A673 (cell line): Measurements from ENCODE around the gene TFCP2.

Source experiments
- CTCF ChIP-seq: fragments of 300-800, 200-600 bp; sonication (generic); conservative IDR thresholded peaks from 2 replicates; pipeline ENCODE4 v1.5.1; 2017; ENCODE audit warnings: low read depth, mild to moderate bottlenecking, antibody characterized with exemption, low read length, moderate library complexity, mixed read lengths
- EZH2 ChIP-seq: fragments of 200-600 bp; sonication (generic); IDR thresholded peaks from 2 replicates; pipeline ENCODE4 v1.6.1; 2017; ENCODE audit warnings: borderline replicate concordance, low read depth, mild to moderate bottlenecking, mixed read lengths, antibody characterized with exemption, low read length; ENCODE audit not compliant: poor library complexity, severe bottlenecking

GRCh38 chr12:51047655-51048540 lies 125.0 kb downstream of the TFCP2 start, which contains the start of gene LETMD1:
- peak; percentile 97 for TF ChIP-seq CTCF
- no peak for TF ChIP-seq EZH2
